Astrocyte (in vitro differentiated cells and primary cell): ENCODE results near the gene ENO2. TPM values are rescaled to one million over a fixed set of nuclear protein-coding genes. Genes with fewer than 3 reads are reported as not detected.
A peak's percentile ranks its signal among the peaks of the same experiment; 100 is the strongest.

Experiments used
- DNase-seq: peaks from one replicate; pipeline ENCODE4 v3.0.0-alpha.2; 2010; ENCODE audit warnings: low read depth
- FAIRE-seq: peaks from 2 replicates; lab custom pipeline; 2011; peaks lifted over from hg19 to GRCh38; lab: Jason Lieb, UNC
- H2AFZ ChIP-seq: 2 replicates; pipeline ENCODE4 v1.6.0; 2012; ENCODE audit warnings: low read depth, low read length, inconsistent platforms
- H3K27ac ChIP-seq: 2 replicates; pipeline ENCODE4 v1.5.1; 2011; ENCODE audit warnings: low read depth, low read length, inconsistent platforms
- H3K27me3 ChIP-seq: 2 replicates; pipeline ENCODE4 v1.6.0; 2011; ENCODE audit warnings: low read length, inconsistent platforms; ENCODE audit not compliant: insufficient read depth
- H3K36me3 ChIP-seq: 2 replicates; pipeline ENCODE4 v1.5.1; 2011; ENCODE audit warnings: low read length, inconsistent platforms; ENCODE audit not compliant: insufficient read depth
- H3K4me1 ChIP-seq: 2 replicates; pipeline ENCODE4 v1.5.1; 2011; ENCODE audit warnings: low read length, inconsistent platforms; ENCODE audit not compliant: insufficient read depth
- H3K4me2 ChIP-seq: 2 replicates; pipeline ENCODE4 v1.6.0; 2012; ENCODE audit warnings: low read length, inconsistent platforms
- H3K4me3 ChIP-seq: 2 replicates; pipeline ENCODE4 v1.5.1; 2011; ENCODE audit warnings: low read depth, mild to moderate bottlenecking, low read length, inconsistent platforms; ENCODE audit not compliant: insufficient read depth
- H3K79me2 ChIP-seq: 2 replicates; pipeline ENCODE4 v1.6.0; 2012; ENCODE audit warnings: mild to moderate bottlenecking, low read length, inconsistent platforms; ENCODE audit not compliant: insufficient read depth
- H3K9ac ChIP-seq: 2 replicates; pipeline ENCODE4 v1.6.0; 2012; ENCODE audit warnings: mild to moderate bottlenecking, low read length, inconsistent platforms
- H3K9me3 ChIP-seq: 2 replicates; pipeline ENCODE4 v1.5.1; 2012; ENCODE audit warnings: low read depth, mild to moderate bottlenecking, low read length, inconsistent platforms; ENCODE audit not compliant: insufficient read depth
- H4K20me1 ChIP-seq: 2 replicates; pipeline ENCODE4 v1.6.0; 2012; ENCODE audit warnings: low read length, inconsistent platforms; ENCODE audit not compliant: insufficient read depth
- H3K27ac Mint-ChIP-seq: one replicate; pipeline ENCODE4 v1.8.0; 2021; ENCODE audit warnings: mild to moderate bottlenecking, mixed read lengths; ENCODE audit not compliant: unreplicated experiment
- H3K27me3 Mint-ChIP-seq: one replicate; pipeline ENCODE4 v1.8.0; 2021; ENCODE audit warnings: low read depth, mixed read lengths; ENCODE audit not compliant: unreplicated experiment
- H3K36me3 Mint-ChIP-seq: one replicate; pipeline ENCODE4 v1.8.0; 2021; ENCODE audit warnings: low read depth, mixed read lengths; ENCODE audit not compliant: unreplicated experiment
- H3K4me1 Mint-ChIP-seq: one replicate; pipeline ENCODE4 v1.8.0; 2021; ENCODE audit warnings: low read depth, mixed read lengths; ENCODE audit not compliant: unreplicated experiment
- H3K4me3 Mint-ChIP-seq: one replicate; pipeline ENCODE4 v1.8.0; 2021; ENCODE audit warnings: mild to moderate bottlenecking, moderate library complexity, mixed read lengths; ENCODE audit not compliant: unreplicated experiment
- H3K9me3 Mint-ChIP-seq: one replicate; pipeline ENCODE4 v1.8.0; 2021; ENCODE audit warnings: mild to moderate bottlenecking, mixed read lengths; ENCODE audit not compliant: unreplicated experiment
- CTCF ChIP-seq: IDR thresholded peaks from 2 replicates; pipeline ENCODE4 v1.5.1; 2011; ENCODE audit warnings: low read depth, mild to moderate bottlenecking, inconsistent platforms, low read length, moderate library complexity; ENCODE audit not compliant: insufficient read depth
- EZH2 ChIP-seq: IDR thresholded peaks from 2 replicates; pipeline ENCODE4 v1.6.1; 2012; ENCODE audit warnings: mild to moderate bottlenecking, low read length, inconsistent platforms; ENCODE audit not compliant: insufficient read depth
- total RNA-seq: library from RNA; stranded (reverse); gene quantifications from 2 replicates; pipeline ENCODE4 v1.2.1, GENCODE V29; 2021

Gene ENO2
- total RNA-seq, 1 donor from 2014 or later = 46.4 TPM

- Mint-ChIP-seq H3K36me3 (no peaks in the 10 kb centered on the region), H3K4me1 (peaks cover 28% of the 10 kb centered on the region), H3K27ac (no peak overlapping the region), H3K9me3 (no peaks in the 10 kb centered on the region), H3K4me3 (no peak overlapping the region), H3K27me3 (no peaks in the 10 kb centered on the region)
- Histone ChIP-seq H3K27me3 (no peaks in the 10 kb centered on the region), H3K27ac (no peak overlapping the region), H3K4me2 (no peak overlapping the region), H3K4me1 (peaks cover 30% of the 10 kb centered on the region), H2AFZ (no peak overlapping the region), H3K79me2 (peaks cover 8% of the 10 kb centered on the region), H3K36me3 (no peaks in the 10 kb centered on the region), H4K20me1 (peaks cover 19% of the 10 kb centered on the region), H3K4me3 (no peak overlapping the region), H3K9me3 (no peaks in the 10 kb centered on the region), H3K9ac (no peak overlapping the region)
- DNase-seq (no peak), FAIRE-seq (no peak)
- TF ChIP-seq CTCF (no peak), EZH2 (no peak)
Observed at GRCh38 chr12:6948873-6949594, 34.7 kb downstream of the ENO2 start.

- H4K20me1 ChIP-seq = peaks cover 13% of the 10 kb centered on the region
- peaks cover 3% of the 10 kb centered on the region for H3K79me2 ChIP-seq
- H3K27ac ChIP-seq = no peak overlapping the region
- FAIRE-seq (no peak), DNase-seq (no peak)
- H3K9ac ChIP-seq = no peak overlapping the region
- no peak overlapping the region for H3K4me2 ChIP-seq
- no peaks in the 10 kb centered on the region for H3K27me3 Mint-ChIP-seq
- peak overlapping the region; percentile 26 for H3K27ac Mint-ChIP-seq
- H3K4me1 ChIP-seq = peaks cover 23% of the 10 kb centered on the region
- no peak overlapping the region for H3K4me3 Mint-ChIP-seq
- H3K36me3 ChIP-seq = no peaks in the 10 kb centered on the region
- H2AFZ ChIP-seq = no peak overlapping the region
- no peaks in the 10 kb centered on the region for H3K9me3 Mint-ChIP-seq
- H3K27me3 ChIP-seq = no peaks in the 10 kb centered on the region
- peaks cover 26% of the 10 kb centered on the region for H3K4me1 Mint-ChIP-seq
- no peaks in the 10 kb centered on the region for H3K36me3 Mint-ChIP-seq
- TF ChIP-seq CTCF = peak; percentile 12
- no peak for TF ChIP-seq EZH2
- H3K9me3 ChIP-seq = no peaks in the 10 kb centered on the region
- no peak overlapping the region for H3K4me3 ChIP-seq
Observed at GRCh38 chr12:6950401-6950801, 36.0 kb downstream of the ENO2 start.

- TF ChIP-seq CTCF = no peak
- no peak for TF ChIP-seq EZH2
- Mint-ChIP-seq H3K27me3 (no peaks in the 10 kb centered on the region), H3K4me3 (no peak within 1 kb of the TSS), H3K4me1 (peaks cover 22% of the 10 kb centered on the region), H3K27ac (peak within 1 kb of the TSS; percentile 26), H3K36me3 (no peaks in the 10 kb centered on the region), H3K9me3 (no peaks in the 10 kb centered on the region)
- FAIRE-seq (no peak), DNase-seq (no peak)
- Histone ChIP-seq H3K79me2 (no peaks in the 10 kb centered on the region), H4K20me1 (peaks cover 7% of the 10 kb centered on the region), H3K4me1 (peaks cover 19% of the 10 kb centered on the region), H3K9me3 (no peaks in the 10 kb centered on the region), H3K27me3 (no peaks in the 10 kb centered on the region), H3K36me3 (no peaks in the 10 kb centered on the region), H3K4me2 (no peak within 1 kb of the TSS), H3K9ac (no peak within 1 kb of the TSS), H2AFZ (peak within 1 kb of the TSS; percentile 56), H3K4me3 (no peak within 1 kb of the TSS), H3K27ac (no peak within 1 kb of the TSS)
Observed at GRCh38 chr12:6950811-6951540, 36.6 kb downstream of the ENO2 start, which contains the start of gene PTPN6. Gene PTPN6 (plus strand): TSS chr12:6951356. CDS start chr12:6951513, 157 bp downstream.
